Glomerular visceral epithelial cell (primary cell): ENCODE results near the gene PHACTR4.
"Not testable (repeated sequence)": the region's sequence is repeated elsewhere in the genome, so short reads cannot be mapped to it uniquely, and the experiment has no call there.

ENCODE experiments used
- DNase-seq: peaks from one replicate; pipeline ENCODE4 v3.0.0-alpha.2; 2016; ENCODE audit errors: extremely low spot score

The PHACTR4 gene

GRCh38 chr1:28370239-28371009, 884 bp downstream of the PHACTR4 start:
- DNase-seq: peak; percentile 41

DNA sequence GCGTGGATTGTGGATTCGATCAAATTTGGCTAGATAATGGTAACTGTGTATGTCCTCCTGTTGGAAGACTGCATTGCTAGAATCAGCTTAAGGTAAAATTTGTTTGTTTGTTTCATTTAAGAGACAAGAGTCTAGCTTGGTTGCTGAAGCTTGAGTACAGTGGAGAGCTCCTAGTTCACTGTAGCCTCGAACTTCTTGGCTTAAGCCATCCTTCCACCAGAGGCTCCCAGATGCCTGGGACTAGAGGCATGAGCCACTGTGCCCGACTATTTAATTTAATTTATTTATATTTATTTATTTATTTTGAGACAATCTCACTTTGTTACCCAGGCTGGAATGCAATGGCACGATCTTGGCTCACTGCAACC, 1.5 kb downstream of the PHACTR4 start:
- DNase-seq: no peak

- not testable (repeated sequence) for DNase-seq
Observed at GRCh38 chr1:28373450-28373849, 3.9 kb downstream of the PHACTR4 start.

DNA sequence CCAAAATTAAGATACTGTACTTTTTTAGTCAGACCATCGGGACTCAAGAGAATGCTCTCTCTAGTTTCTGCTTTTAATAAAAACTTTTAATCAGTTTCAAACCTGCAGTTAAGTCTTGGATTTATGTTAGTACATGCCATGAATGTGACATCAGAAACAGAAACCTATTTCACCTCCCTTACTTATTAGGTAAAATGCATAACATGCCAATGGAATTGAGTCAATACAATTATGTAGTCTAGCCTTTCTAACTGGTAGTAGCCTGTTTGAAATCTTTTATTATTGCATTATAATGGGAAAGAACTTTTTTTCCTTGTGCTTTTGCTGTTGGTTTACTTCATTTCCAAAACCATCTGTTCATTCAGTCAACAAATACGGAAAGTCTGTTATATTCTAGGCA, 4.8 kb downstream of the PHACTR4 start:
- DNase-seq: peak; percentile 47

DNA sequence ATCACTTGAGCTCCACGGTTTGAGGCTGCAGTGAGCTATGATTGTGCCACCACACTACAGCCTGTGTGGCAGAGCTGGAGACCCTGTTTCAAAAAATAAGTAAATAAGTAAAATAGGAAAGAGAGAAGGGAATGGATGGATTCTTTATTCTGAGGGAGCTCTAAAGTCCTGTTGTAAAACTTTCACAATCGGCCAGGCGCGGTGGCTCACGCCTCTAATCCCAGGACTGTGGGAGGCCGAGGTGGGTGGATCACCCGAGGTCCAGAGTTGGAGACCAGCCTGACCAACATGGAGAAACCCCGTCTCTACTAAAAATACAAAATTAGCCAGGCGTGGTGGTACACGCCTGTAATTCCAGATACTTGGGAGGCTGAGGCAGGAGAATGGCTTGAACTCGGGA, 6.1 kb downstream of the PHACTR4 start:
- DNase-seq: not testable (repeated sequence)

DNA sequence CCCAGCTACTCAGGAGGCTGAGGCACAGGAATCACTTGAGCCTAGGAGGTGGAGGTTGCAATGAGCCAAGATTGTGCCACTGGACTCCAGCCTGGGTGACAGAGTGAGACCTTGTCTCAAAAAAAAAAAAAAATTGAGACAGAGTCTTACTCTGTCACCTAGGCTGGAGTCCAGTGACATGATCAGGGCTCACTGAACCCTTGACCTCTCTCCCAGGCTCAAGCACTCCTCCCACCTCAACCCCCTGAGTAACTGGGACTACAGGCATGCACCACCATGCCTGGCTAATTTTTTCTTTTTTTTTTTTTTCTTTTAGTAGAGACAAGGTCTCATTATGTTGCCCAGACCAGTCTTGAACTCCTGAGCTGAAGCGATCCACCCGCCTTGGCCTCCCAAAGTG, 6.7 kb downstream of the PHACTR4 start:
- not testable (repeated sequence) for DNase-seq

- peak; percentile 16 for DNase-seq
Observed at GRCh38 chr1:28378906-28379305, 9.4 kb downstream of the PHACTR4 start.

DNA sequence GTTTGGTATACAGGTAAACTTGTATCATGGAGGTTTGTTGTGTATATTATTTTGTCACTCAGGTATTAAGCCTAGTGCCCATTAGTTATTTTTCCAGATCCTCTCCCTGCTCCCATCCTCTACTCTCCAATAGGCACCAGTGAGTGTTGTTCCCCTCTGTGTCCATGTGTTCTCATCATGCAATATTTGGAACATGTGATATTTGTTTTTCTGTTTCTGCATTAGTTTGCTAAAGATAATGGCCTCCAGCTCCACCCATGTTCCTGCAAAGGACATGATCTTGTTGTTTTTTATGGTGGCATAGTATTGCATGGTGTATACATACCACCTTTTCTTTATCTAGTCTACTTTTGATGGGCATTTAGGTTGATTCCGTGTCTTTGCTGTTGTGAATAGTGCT, 10.9 kb downstream of the PHACTR4 start:
- DNase-seq: no peak

- not testable (repeated sequence) for DNase-seq
Observed at GRCh38 chr1:28383785-28384184, 14.2 kb downstream of the PHACTR4 start.

DNA sequence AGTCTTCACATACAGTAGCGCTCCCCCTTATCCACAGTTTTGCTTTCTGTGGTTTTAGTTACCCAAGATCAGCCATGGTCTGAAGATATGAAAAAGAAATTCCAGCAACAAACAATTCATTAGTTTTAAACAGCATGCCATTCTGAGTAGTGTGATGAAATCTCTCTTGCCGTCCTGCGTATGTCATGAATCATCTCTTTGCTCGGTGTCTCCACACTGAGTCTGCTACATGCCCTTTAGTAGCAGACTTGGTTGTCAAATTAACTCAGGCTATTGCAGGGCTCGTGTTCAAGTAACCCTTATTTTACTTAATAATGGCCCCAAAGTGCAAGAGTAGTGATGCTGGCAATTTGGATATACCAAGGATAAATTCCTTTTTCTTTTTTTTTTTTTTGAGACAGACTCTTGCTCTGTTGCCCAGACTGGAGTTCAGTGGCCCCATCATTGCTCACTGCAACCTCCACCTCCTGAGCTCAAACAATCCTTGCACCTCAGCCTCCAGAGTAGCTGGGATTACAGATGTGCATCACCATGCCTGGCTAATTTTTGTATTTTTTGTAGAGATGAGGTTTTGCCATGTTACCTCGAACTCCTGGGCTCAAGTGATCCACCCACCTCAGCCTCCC, 22.6 kb downstream of the PHACTR4 start:
- DNase-seq: peak; percentile 69

DNA sequence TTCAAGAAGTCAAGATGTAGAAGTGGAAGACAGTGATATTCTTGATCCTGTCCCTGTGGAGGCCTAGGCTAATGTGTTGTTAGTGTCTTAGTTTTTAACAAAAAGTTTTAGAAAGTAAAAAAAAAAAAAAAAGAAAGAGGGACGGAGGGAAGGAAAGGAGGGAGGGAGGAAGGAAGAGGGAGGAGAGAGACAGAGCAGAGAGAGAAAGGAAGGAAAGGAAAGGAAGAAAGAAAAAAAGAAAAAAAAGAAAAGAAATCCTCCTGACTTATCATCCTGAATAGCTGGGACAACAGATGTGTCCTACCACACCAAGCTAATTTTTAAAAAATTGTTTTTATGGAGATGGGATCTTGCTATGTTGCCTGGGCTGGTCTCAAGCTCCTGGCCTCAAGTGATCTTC, 24.6 kb downstream of the PHACTR4 start:
- no peak for DNase-seq

DNA sequence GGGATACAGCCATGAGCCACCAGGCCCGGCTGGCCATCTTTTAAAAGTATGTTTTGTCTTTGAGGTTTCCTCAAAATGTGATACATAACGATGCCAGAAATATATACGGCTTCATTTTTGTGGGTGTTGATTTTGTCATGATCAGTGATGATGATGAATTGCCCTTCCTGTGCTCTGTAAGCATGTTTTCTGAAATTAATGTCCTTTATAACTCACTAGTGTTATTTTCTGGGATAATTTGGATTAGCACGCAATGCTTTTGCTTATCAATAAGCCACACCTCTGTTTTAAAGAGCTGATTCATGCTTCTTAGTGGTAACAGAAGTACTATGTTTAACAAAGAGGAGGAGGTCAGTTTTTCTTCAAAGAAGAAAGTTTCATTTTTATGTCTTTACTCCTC, 25.6 kb downstream of the PHACTR4 start:
- DNase-seq: no peak

DNA sequence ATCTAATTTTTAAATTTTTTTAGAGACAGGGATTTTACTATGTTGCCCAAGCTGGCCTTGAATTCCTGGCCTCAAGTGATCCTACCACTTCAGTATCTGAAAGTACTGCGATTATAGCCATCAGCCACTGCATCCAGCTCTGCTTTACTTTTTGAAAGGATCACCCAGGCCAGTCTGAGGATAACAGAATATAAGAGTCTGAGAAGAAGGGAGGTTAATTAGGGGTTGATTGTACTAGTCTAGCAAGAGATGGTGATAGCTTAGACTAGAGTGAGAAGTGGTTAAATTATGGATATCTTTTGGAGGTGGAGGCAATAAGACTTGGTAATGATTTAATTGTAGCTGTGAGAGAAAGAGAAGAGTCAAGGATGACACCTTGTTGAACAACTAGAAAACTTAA, 32.2 kb downstream of the PHACTR4 start:
- DNase-seq: no peak

GRCh38 chr1:28409090-28409489, 39.5 kb downstream of the PHACTR4 start:
- no peak for DNase-seq

DNA sequence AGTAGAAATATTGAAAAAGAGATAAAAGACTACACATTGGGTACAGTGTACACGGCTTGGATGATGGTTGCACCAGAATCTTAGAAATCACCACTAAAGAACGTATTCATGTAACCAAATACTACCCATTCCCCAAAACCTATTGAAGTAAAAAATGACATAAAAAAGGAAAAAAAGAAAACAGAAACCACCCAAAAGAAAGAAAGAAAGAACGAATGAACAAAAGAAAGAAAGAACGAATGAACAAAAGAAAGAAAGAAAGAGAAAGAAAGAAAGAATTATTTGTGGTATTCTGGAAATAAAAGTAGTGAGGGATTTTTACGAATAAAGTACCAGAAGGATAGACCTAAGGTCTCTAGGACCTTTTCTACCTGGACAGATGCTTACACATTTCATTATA, 42.1 kb downstream of the PHACTR4 start:
- no peak for DNase-seq

DNA sequence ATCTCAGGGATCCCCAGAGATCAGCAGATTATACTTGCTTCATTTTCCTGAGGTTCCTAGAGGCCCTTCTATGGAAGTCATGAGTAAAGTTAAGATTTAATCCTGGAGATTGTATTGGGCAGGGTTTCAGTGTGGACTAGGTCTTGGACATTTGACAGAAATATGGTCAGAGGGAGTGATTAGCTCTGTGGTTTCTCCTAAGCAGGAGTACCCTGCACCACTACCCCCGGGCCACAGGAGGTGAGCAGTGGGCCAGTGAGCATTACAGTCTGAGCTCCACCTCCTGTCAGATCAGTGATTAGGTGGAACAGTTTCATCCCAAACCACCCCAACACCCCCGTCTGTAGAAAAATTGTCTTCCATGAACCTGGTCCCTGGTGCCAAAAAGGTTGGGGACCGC, 43.2 kb downstream of the PHACTR4 start:
- peak; percentile 69 for DNase-seq

- no peak for DNase-seq
Observed at GRCh38 chr1:28416509-28417194, 47.1 kb downstream of the PHACTR4 start.

- DNase-seq: peak; percentile 90
Observed at GRCh38 chr1:28417441-28417922, 47.9 kb downstream of the PHACTR4 start.

GRCh38 chr1:28417926-28418637, 48.5 kb downstream of the PHACTR4 start:
- no peak for DNase-seq

- DNase-seq: no peak
Observed at GRCh38 chr1:28421744-28422143, 52.2 kb downstream of the PHACTR4 start.

DNA sequence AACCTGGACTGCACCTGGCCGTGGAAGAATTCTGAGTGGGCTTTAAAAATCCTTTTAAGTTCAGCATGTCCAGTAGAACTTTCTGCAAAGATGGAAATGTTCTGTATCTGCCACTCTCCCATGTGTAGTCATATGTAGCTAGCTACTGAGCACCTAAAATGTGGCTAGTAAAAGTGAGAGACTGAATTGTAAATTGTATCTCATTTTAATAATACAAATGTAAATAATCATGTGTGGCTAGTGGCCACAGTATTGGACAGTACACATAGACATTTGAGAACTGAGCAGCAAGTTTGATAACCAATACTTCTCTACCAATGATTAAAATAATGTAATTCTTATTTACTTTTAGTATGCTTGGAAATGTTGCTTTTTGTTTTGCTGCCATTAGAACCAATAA, 57.3 kb downstream of the PHACTR4 start:
- no peak for DNase-seq

GRCh38 chr1:28428012-28428411, 58.5 kb downstream of the PHACTR4 start:
- DNase-seq: no peak
